Heart left ventricle (tissue), 13 donors: Measurements from ENCODE around the gene ROR1.

Source experiments
- POLR2A ChIP-seq, 2 donors: fragments of 450-650 bp; IDR thresholded peaks; one replicate each; pipeline ENCODE4 v1.6.1; 2017; ENCODE audit warnings: antibody characterized with exemption in 2 of 2, mild to moderate bottlenecking in 2 of 2, moderate library complexity in 2 of 2
- TF ChIP-seq, protein P1 (sequence below), 12 donors: fragments of 200-600 bp; sonication (generic) in 4 of 12; IDR thresholded peaks; one replicate each; pipeline versions ENCODE4 v1.5.0 to v1.8.0; 2018 to 2022; ENCODE audit warnings: antibody characterized with exemption in 12 of 12, mild to moderate bottlenecking in 5 of 12
- donor health status: ischemic (EF 13 %, LVEDD 7.1; RV severe dilation, severe dysfunction).
- donor health status: DM: no; HTN: yes; CAD: no.
- donor health status: DM: no; HTN: no; CAD: no.
- donor health status: ischemic (EF 25% LVEDD 6.9; RV normal size, moderate dysfunction).
- donor health status: ischemic (EF 25% LVEDD 5.7; RV mildly dilated, moderate dysfunction).
- donor health status: ischemic (EF 35%, LVEDD 5.7; RV mildly dilated, moderate dysfunction).
- donor health status: nonischemic (EF 11% LVEDD 7.7; RV severe dilation, severe dysfunction).
- donor health status: DM: yes; HTN: yes; CAD: no.
- donor health status: PGD.
- donor health status: ischemic (EF 29% LVEDD 5.4; RV normal size, mild dysfunction).
- donor health status: nonischemic (EF 23%, LVEDD 6.1; RV moderate dilation, normal function).

DNA sequence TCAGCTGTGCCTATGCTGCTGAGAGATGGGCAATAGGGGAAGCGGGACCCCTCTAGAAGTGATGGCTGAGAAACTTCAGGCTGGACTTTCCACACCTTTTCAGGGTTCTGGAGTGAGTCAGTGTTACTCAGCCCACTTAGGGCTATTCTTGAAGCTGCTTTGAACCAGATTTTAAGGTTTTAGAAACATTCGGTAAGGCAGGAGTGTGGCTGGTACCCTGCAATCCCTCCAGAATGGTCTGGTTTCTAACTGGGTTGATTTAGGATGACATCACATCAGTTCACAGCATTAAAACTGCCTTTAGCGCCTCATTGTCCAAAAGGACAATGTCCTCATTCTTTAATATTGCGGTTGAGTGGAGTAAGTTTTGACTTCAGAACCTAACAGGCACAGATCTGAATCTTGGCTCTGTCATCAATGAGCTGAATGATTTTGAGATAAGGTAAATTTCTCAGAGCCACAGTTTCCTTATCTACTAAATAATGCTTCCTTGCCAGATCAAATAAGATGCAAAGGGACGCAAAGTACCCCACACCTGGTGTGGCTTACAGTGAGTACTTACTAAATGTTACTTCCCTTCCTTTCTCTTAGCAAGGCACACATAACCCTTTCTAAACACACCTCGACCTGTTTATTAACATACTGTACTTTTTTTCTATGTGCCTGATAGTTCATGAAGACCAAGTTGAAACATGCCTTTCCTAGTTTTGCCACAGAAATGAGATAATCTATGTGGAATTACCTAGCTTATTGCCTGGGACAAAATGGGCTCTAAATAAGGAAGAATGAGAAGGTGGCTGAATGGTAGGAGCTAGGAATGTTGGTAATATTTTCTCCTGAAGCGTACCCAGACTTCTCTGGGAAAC is 209.8 kb downstream of the ROR1 start:
- TF ChIP-seq, protein P1, sequence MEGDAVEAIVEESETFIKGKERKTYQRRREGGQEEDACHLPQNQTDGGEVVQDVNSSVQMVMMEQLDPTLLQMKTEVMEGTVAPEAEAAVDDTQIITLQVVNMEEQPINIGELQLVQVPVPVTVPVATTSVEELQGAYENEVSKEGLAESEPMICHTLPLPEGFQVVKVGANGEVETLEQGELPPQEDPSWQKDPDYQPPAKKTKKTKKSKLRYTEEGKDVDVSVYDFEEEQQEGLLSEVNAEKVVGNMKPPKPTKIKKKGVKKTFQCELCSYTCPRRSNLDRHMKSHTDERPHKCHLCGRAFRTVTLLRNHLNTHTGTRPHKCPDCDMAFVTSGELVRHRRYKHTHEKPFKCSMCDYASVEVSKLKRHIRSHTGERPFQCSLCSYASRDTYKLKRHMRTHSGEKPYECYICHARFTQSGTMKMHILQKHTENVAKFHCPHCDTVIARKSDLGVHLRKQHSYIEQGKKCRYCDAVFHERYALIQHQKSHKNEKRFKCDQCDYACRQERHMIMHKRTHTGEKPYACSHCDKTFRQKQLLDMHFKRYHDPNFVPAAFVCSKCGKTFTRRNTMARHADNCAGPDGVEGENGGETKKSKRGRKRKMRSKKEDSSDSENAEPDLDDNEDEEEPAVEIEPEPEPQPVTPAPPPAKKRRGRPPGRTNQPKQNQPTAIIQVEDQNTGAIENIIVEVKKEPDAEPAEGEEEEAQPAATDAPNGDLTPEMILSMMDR (IDR thresholded peaks at IDR 0.05), result no peak
- TF ChIP-seq POLR2A (IDR thresholded peaks at IDR 0.05), result no peak
